ENCODE results near the gene IER3IP1.

Gene IER3IP1

GRCh38 chr18:47180765-47181164, 4.6 kb upstream of the IER3IP1 start:
- TF ChIP-seq, protein P1, sequence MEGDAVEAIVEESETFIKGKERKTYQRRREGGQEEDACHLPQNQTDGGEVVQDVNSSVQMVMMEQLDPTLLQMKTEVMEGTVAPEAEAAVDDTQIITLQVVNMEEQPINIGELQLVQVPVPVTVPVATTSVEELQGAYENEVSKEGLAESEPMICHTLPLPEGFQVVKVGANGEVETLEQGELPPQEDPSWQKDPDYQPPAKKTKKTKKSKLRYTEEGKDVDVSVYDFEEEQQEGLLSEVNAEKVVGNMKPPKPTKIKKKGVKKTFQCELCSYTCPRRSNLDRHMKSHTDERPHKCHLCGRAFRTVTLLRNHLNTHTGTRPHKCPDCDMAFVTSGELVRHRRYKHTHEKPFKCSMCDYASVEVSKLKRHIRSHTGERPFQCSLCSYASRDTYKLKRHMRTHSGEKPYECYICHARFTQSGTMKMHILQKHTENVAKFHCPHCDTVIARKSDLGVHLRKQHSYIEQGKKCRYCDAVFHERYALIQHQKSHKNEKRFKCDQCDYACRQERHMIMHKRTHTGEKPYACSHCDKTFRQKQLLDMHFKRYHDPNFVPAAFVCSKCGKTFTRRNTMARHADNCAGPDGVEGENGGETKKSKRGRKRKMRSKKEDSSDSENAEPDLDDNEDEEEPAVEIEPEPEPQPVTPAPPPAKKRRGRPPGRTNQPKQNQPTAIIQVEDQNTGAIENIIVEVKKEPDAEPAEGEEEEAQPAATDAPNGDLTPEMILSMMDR (IDR thresholded peaks at IDR 0.05; ENCODE audit: borderline replicate concordance, extremely low read depth, low read length, poor library complexity, severe bottlenecking): no peak
- no peak for TF ChIP-seq EZH2 (IDR thresholded peaks at IDR 0.05; ENCODE audit: borderline replicate concordance, low read depth, low read length, severe bottlenecking)
- Histone ChIP-seq H3K4me1 (ENCODE audit: insufficient read depth, low read length) (peaks cover 2% of the 10 kb centered on the region; the same call in 1 of the 2 replicates), H4K20me1 (ENCODE audit: insufficient read depth, low read length) (no peaks in the 10 kb centered on the region), H3K27ac (ENCODE audit: low read length) (no peak overlapping the region), H2AFZ (ENCODE audit: low read depth, low read length) (no peak overlapping the region), H3K79me2 (ENCODE audit: insufficient read depth, low read length) (peaks cover under 1% of the 10 kb centered on the region; the same call in 1 of the 2 replicates), H3K4me3 (ENCODE audit: low read depth in 1 of 2, low read length in 2 of 2) (no peak overlapping the region), H3K27me3 (ENCODE audit: insufficient read depth, low read length, poor library complexity) (no peaks in the 10 kb centered on the region), H3K9ac (ENCODE audit: low read depth, low read length) (no peak overlapping the region), H3K36me3 (ENCODE audit: insufficient read depth, low read length) (no peaks in the 10 kb centered on the region), H3K9me3 (ENCODE audit: insufficient read depth, low read length, severe bottlenecking) (peaks cover 22% of the 10 kb centered on the region), H3K4me2 (ENCODE audit: insufficient read depth, low read length) (no peak overlapping the region)
- ATAC-seq (ENCODE audit: insufficient read depth, low read depth) (no peak), DNase-seq (no peak)

DNA sequence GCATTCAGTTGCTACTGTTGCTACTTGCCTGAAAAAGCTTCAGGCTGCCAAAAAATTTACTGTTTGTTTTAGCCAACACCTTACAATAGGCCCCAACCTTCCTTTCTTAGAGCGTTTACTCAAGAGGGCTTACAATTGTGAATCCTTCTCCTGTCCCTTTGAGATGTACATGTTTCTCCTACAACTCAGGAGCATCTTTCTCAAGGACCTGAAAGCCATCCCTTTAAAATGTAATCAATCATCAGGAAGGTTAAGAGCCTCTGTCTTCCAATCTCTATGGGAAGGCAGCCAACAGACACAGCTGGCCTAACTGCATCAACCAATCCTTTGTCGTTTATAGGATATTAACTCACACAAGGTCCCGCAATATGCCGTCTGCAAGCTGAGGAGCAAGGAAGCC, 3.4 kb upstream of the IER3IP1 start:
- DNase-seq (no peak), ATAC-seq (ENCODE audit: insufficient read depth, low read depth) (no peak)
- peaks cover 12% of the 10 kb centered on the region for H3K9me3 ChIP-seq (ENCODE audit: insufficient read depth, low read length, severe bottlenecking)
- peaks cover 10% of the 10 kb centered on the region for H3K4me1 ChIP-seq (ENCODE audit: insufficient read depth, low read length)
- no peak overlapping the region for H2AFZ ChIP-seq (ENCODE audit: low read depth, low read length)
- peaks cover 11% of the 10 kb centered on the region for H3K79me2 ChIP-seq (ENCODE audit: insufficient read depth, low read length)
- TF ChIP-seq, protein P1 (IDR thresholded peaks at IDR 0.05; ENCODE audit: borderline replicate concordance, extremely low read depth, low read length, poor library complexity, severe bottlenecking): no peak
- no peak for TF ChIP-seq EZH2 (IDR thresholded peaks at IDR 0.05; ENCODE audit: borderline replicate concordance, low read depth, low read length, severe bottlenecking)
- no peaks in the 10 kb centered on the region for H3K27me3 ChIP-seq (ENCODE audit: insufficient read depth, low read length, poor library complexity)
- no peak overlapping the region for H3K4me3 ChIP-seq (ENCODE audit: low read depth in 1 of 2, low read length in 2 of 2)
- peaks cover 3% of the 10 kb centered on the region; the same call in 1 of the 2 replicates for H4K20me1 ChIP-seq (ENCODE audit: insufficient read depth, low read length)
- no peak overlapping the region for H3K9ac ChIP-seq (ENCODE audit: low read depth, low read length)
- H3K36me3 ChIP-seq (ENCODE audit: insufficient read depth, low read length): no peaks in the 10 kb centered on the region
- no peak overlapping the region for H3K4me2 ChIP-seq (ENCODE audit: insufficient read depth, low read length)
- no peak overlapping the region for H3K27ac ChIP-seq (ENCODE audit: low read length)

DNA sequence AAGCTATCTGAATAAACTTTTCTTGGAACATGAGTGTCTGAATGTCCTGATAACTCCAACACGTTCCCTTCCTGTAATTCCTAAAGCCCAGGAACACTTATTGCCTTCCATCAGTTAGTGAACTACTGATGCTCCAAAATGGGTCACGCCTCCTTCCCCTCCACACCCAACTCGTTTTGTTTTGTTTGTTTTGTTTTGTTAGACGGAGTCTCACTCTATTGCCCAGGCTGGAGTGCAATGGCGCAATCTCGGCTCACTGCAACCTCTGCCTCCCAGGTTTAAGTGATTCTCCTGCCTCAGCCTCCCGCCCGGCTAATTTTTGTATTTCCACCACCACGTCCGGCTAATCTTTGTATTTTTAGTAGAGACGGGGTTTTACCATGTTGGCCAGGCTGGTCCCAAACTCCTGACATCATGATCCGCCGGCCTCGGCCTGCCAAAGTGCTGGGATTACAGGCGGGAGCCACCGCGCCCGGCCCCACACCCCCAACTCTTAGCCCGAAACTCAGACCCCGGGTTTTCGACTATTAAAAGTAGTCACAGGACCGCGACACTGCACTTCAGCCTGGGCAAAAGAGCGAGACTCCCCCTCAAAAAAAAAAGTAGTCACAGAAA, 774 bp downstream of the IER3IP1 start:
- Histone ChIP-seq H2AFZ (ENCODE audit: low read depth, low read length) (peak overlapping the region; percentile 59), H3K36me3 (ENCODE audit: insufficient read depth, low read length) (no peaks in the 10 kb centered on the region), H4K20me1 (ENCODE audit: insufficient read depth, low read length) (peaks cover 6% of the 10 kb centered on the region; the same call in 1 of the 2 replicates), H3K4me1 (ENCODE audit: insufficient read depth, low read length) (peaks cover 28% of the 10 kb centered on the region), H3K4me2 (ENCODE audit: insufficient read depth, low read length) (peak overlapping the region; percentile 74), H3K27me3 (ENCODE audit: insufficient read depth, low read length, poor library complexity) (no peaks in the 10 kb centered on the region), H3K9me3 (ENCODE audit: insufficient read depth, low read length, severe bottlenecking) (no peaks in the 10 kb centered on the region), H3K27ac (ENCODE audit: low read length) (peak overlapping the region; percentile 25; the same call in 1 of the 2 replicates), H3K79me2 (ENCODE audit: insufficient read depth, low read length) (peaks cover 33% of the 10 kb centered on the region), H3K9ac (ENCODE audit: low read depth, low read length) (peak overlapping the region; percentile 62), H3K4me3 (ENCODE audit: low read depth in 1 of 2, low read length in 2 of 2) (peak overlapping the region; percentile 35 to 59; a peak in 3 of 4 replicates)
- DNase-seq (no peak), ATAC-seq (ENCODE audit: insufficient read depth, low read depth) (peak; percentile 35)
- TF ChIP-seq, protein P1 (IDR thresholded peaks at IDR 0.05; ENCODE audit: borderline replicate concordance, extremely low read depth, low read length, poor library complexity, severe bottlenecking): no peak
- TF ChIP-seq EZH2 (IDR thresholded peaks at IDR 0.05; ENCODE audit: borderline replicate concordance, low read depth, low read length, severe bottlenecking): no peak
